ENCODE results near the gene PLPPR1. TPM values are rescaled to one million over a fixed set of nuclear protein-coding genes. Genes with fewer than 3 reads are reported as not detected.

PLPPR1 gene
- not detected in 2 replicates for total RNA-seq (2014; rRNA removed; shearing (Covaris generic))
- polyA plus RNA-seq (2015; cell fraction: cytosol; rRNA removed): 0.17 TPM in 1 of 2 replicates, not detected in the other
- not detected in 2 replicates for polyA plus RNA-seq (2015; cell fraction: nucleus; rRNA removed)

- DNase-seq (ENCODE audit: low read depth): peak; percentile 18
Measured at GRCh38 chr9:101028346-101029314, at the start of gene PLPPR1. Gene PLPPR1, plus strand, starts transcription at chr9:101028727.

GRCh38 chr9:100989731-100990130 lies 38.8 kb upstream of the PLPPR1 start:
- DNase-seq (ENCODE audit: low read depth): no peak

GRCh38 chr9:100990605-100991381 lies 37.7 kb upstream of the PLPPR1 start:
- no peak for DNase-seq (ENCODE audit: low read depth)

- no peak for DNase-seq (ENCODE audit: low read depth)
Measured at GRCh38 chr9:100992632-100993031, 35.9 kb upstream of the PLPPR1 start.

GRCh38 chr9:100999906-101000544 lies 28.5 kb upstream of the PLPPR1 start:
- DNase-seq (ENCODE audit: low read depth): no peak

- no peak for DNase-seq (ENCODE audit: low read depth)
Measured at GRCh38 chr9:101005246-101005645, 23.3 kb upstream of the PLPPR1 start.

- DNase-seq (ENCODE audit: low read depth): no peak
Measured at GRCh38 chr9:101014566-101014965, 14.0 kb upstream of the PLPPR1 start.

GRCh38 chr9:101018467-101018866 lies 10.1 kb upstream of the PLPPR1 start:
- no peak for DNase-seq (ENCODE audit: low read depth)

- no peak for DNase-seq (ENCODE audit: low read depth)
Measured at GRCh38 chr9:101022704-101023103, 5.8 kb upstream of the PLPPR1 start.

- no peak for DNase-seq (ENCODE audit: low read depth)
Measured at GRCh38 chr9:101025940-101026339, 2.6 kb upstream of the PLPPR1 start.

GRCh38 chr9:101026824-101027223 lies 1.7 kb upstream of the PLPPR1 start:
- peak; percentile 17 for DNase-seq (ENCODE audit: low read depth)

GRCh38 chr9:101027236-101027635 lies 1.3 kb upstream of the PLPPR1 start:
- DNase-seq (ENCODE audit: low read depth): no peak

- DNase-seq (ENCODE audit: low read depth): peak; percentile 51
Measured at GRCh38 chr9:101027733-101028345, 688 bp upstream of the PLPPR1 start.

GRCh38 chr9:101029315-101030085 lies 973 bp downstream of the PLPPR1 start:
- peak; percentile 28 for DNase-seq (ENCODE audit: low read depth)

GRCh38 chr9:101030086-101030391 lies 1.5 kb downstream of the PLPPR1 start:
- no peak for DNase-seq (ENCODE audit: low read depth)

- peak; percentile 77 for DNase-seq (ENCODE audit: low read depth)
Measured at GRCh38 chr9:101032426-101032825, 3.9 kb downstream of the PLPPR1 start.

- DNase-seq (ENCODE audit: low read depth): peak; percentile 15
Measured at GRCh38 chr9:101034222-101034621, 5.7 kb downstream of the PLPPR1 start.

GRCh38 chr9:101035098-101035497 lies 6.6 kb downstream of the PLPPR1 start:
- DNase-seq (ENCODE audit: low read depth): peak; percentile 41

GRCh38 chr9:101037430-101037829 lies 8.9 kb downstream of the PLPPR1 start:
- DNase-seq (ENCODE audit: low read depth): no peak

GRCh38 chr9:101038488-101038887 lies 10.0 kb downstream of the PLPPR1 start:
- peak; percentile 28 for DNase-seq (ENCODE audit: low read depth)

All from HT1080 (cell line).